Activated CD8-positive, alpha-beta T cell treated with anti-CD3 and anti-CD28 coated beads, Interleukin-2, amount 10 ng/mL, durations not matched to agents 7 days and 5 days (primary cell): ENCODE results near the gene KIF22. TPM values are rescaled to one million over a fixed set of nuclear protein-coding genes. Genes with fewer than 3 reads are reported as not detected.
A peak's percentile ranks its signal among the peaks of the same experiment; 100 is the strongest.
"Not testable (repeated sequence)": the region's sequence is repeated elsewhere in the genome, so short reads cannot be mapped to it uniquely, and the experiment has no call there.

ENCODE experiments used
- ATAC-seq: fragments of 150-1000 bp; cut with Tn5 transposase; one replicate; pipeline ENCODE4 v1.10.0; 2021; ENCODE audit warnings: moderate library complexity
- CTCF ChIA-PET: fragments of 350-600 bp; sonication (Branson Sonifier 250); formaldehyde crosslinking; loops from one replicate; lab custom pipeline; 2021; ENCODE audit warnings: antibody characterized with exemption; lab: Charles Lee
- POLR2A ChIA-PET: fragments of 350-600 bp; sonication (Branson Sonifier 250); formaldehyde crosslinking; loops from one replicate; lab custom pipeline; 2021; ENCODE audit warnings: antibody characterized with exemption; lab: Charles Lee
- DNase-seq: peaks from one replicate; pipeline ENCODE4 v3.0.0-alpha.2; 2020
- H3K27ac Mint-ChIP-seq: one replicate; pipeline ENCODE4 v1.8.0; 2021; ENCODE audit warnings: mild to moderate bottlenecking, mixed read lengths
- H3K27me3 Mint-ChIP-seq: one replicate; pipeline ENCODE4 v1.8.0; 2021; ENCODE audit warnings: low read depth, mixed read lengths
- H3K36me3 Mint-ChIP-seq: one replicate; pipeline ENCODE4 v1.8.0; 2021; ENCODE audit warnings: low read depth, mixed read lengths
- H3K4me1 Mint-ChIP-seq: one replicate; pipeline ENCODE4 v1.8.0; 2021; ENCODE audit warnings: low read depth, mixed read lengths
- H3K4me3 Mint-ChIP-seq: one replicate; pipeline ENCODE4 v1.8.0; 2021; ENCODE audit warnings: mild to moderate bottlenecking, mixed read lengths
- H3K9me3 Mint-ChIP-seq: one replicate; pipeline ENCODE4 v1.8.0; 2022; ENCODE audit warnings: mixed read lengths; ENCODE audit not compliant: insufficient read depth
- total RNA-seq, 2 experiments: library from RNA; stranded (reverse); gene quantifications; one replicate each; pipeline ENCODE4 v1.2.3, GENCODE V29; 2021

KIF22 gene
- 100 to 1,000 TPM; 229 to 233 TPM for total RNA-seq

- Mint-ChIP-seq H3K27ac (peak within 1 kb of the TSS; percentile 96), H3K27me3 (no peaks in the 10 kb centered on the region), H3K36me3 (peaks cover 43% of the 10 kb centered on the region), H3K9me3 (no peaks in the 10 kb centered on the region), H3K4me3 (peak within 1 kb of the TSS; percentile 100), H3K4me1 (peaks cover 44% of the 10 kb centered on the region)
- CTCF ChIA-PET = interaction anchor here (0.6 to 5.3 kb wide), 25 partner anchors 13 to 252 kb away, joined by 3 to 64 read pairs (median 6); partner anchors contain the start of genes C16orf54, INO80E, MAZ and MVP
- peak; percentile 97 for ATAC-seq
- POLR2A ChIA-PET = interaction anchor here (0.7 to 6.9 kb wide), 23 partner anchors 9 to 227 kb away, joined by 3 to 89 read pairs (median 6); partner anchors contain the start of genes C16orf54, HIRIP3, INO80E and MAZ
- peak; percentile 100 for DNase-seq
Observed at GRCh38 chr16:29790183-29790948, at the start of gene KIF22. TSS of gene KIF22 (plus strand) at chr16:29790751. CDS start at chr16:29790760, 9 bp downstream.

GRCh38 chr16:29742683-29743275 is 47.8 kb upstream of the KIF22 start:
- DNase-seq (no peak), ATAC-seq (no peak)
- Mint-ChIP-seq H3K9me3 (no peaks in the 10 kb centered on the region), H3K4me3 (peak overlapping the region; percentile 75), H3K4me1 (peaks cover 80% of the 10 kb centered on the region), H3K27me3 (no peaks in the 10 kb centered on the region), H3K36me3 (peaks cover 65% of the 10 kb centered on the region), H3K27ac (peak overlapping the region; percentile 7)
- CTCF ChIA-PET = interaction anchor here (1.9 to 2.1 kb wide), 2 partner anchors 47 to 74 kb away, joined by 8 to 14 read pairs; partner anchors contain the start of genes KIF22 and PAGR1
- POLR2A ChIA-PET = interaction anchor here (0.6 to 1.6 kb wide), 3 partner anchors 11 to 43 kb away, joined by 3 to 5 read pairs (median 4); no protein-coding TSS in a partner anchor

GRCh38 chr16:29743475-29743826 is 47.1 kb upstream of the KIF22 start:
- H3K36me3 Mint-ChIP-seq = peaks cover 66% of the 10 kb centered on the region
- H3K4me3 Mint-ChIP-seq = peak overlapping the region; percentile 75
- peak overlapping the region; percentile 76 for H3K27ac Mint-ChIP-seq
- H3K4me1 Mint-ChIP-seq = peaks cover 76% of the 10 kb centered on the region
- POLR2A ChIA-PET = interaction anchor here (0.6 to 1.9 kb wide), 7 partner anchors 11 to 441 kb away, joined by 3 to 7 read pairs (median 4); partner anchors contain the start of gene KIF22
- no peaks in the 10 kb centered on the region for H3K9me3 Mint-ChIP-seq
- H3K27me3 Mint-ChIP-seq = no peaks in the 10 kb centered on the region
- CTCF ChIA-PET = interaction anchor here (1.0 to 2.1 kb wide), 4 partner anchors 29 to 73 kb away, joined by 4 to 14 read pairs (median 8); partner anchors contain the start of genes KIF22 and PAGR1
- DNase-seq = no peak
- no peak for ATAC-seq

- Mint-ChIP-seq H3K4me3 (peak overlapping the region; percentile 99), H3K9me3 (no peaks in the 10 kb centered on the region), H3K36me3 (peaks cover 67% of the 10 kb centered on the region), H3K27ac (peak overlapping the region; percentile 76), H3K27me3 (no peaks in the 10 kb centered on the region), H3K4me1 (peaks cover 75% of the 10 kb centered on the region)
- CTCF ChIA-PET = interaction anchor here (0.6 to 2.1 kb wide), 8 partner anchors 11 to 288 kb away, joined by 3 to 14 read pairs (median 4); partner anchors contain the start of genes KIF22, MAZ and PAGR1
- ATAC-seq (peak; percentile 11), DNase-seq (peak; percentile 49)
- POLR2A ChIA-PET = interaction anchor here (0.6 to 3.0 kb wide), 8 partner anchors 10 to 440 kb away, joined by 3 to 27 read pairs (median 4); partner anchors contain the start of gene KIF22
Observed at GRCh38 chr16:29743827-29744531, 46.6 kb upstream of the KIF22 start.

GRCh38 chr16:29744541-29745101 is 45.9 kb upstream of the KIF22 start:
- Mint-ChIP-seq H3K27me3 (no peaks in the 10 kb centered on the region), H3K36me3 (peaks cover 70% of the 10 kb centered on the region), H3K4me1 (peaks cover 72% of the 10 kb centered on the region), H3K9me3 (no peaks in the 10 kb centered on the region), H3K4me3 (peak overlapping the region; percentile 99), H3K27ac (peak overlapping the region; percentile 96)
- ChIA-PET CTCF (interaction anchor here (0.6 to 2.1 kb wide), 10 partner anchors 11 to 287 kb away, joined by 3 to 14 read pairs (median 4); partner anchors contain the start of genes KIF22, MAZ and PAGR1), POLR2A (interaction anchor here (1.3 to 3.0 kb wide), 4 partner anchors 13 to 60 kb away, joined by 5 to 27 read pairs (median 6); partner anchors contain the start of gene KIF22)
- ATAC-seq (peak; percentile 4), DNase-seq (peak; percentile 38)

- peak; percentile 50 for ATAC-seq
- POLR2A ChIA-PET = interaction anchor here (0.7 to 3.0 kb wide), 5 partner anchors 14 to 59 kb away, joined by 3 to 27 read pairs (median 5); partner anchors contain the start of gene KIF22
- H3K27me3 Mint-ChIP-seq = no peaks in the 10 kb centered on the region
Observed at GRCh38 chr16:29745121-29745852, 45.3 kb upstream of the KIF22 start.

GRCh38 chr16:29745853-29746345 is 44.7 kb upstream of the KIF22 start, which contains the start of gene C16orf54:
TSS of gene C16orf54 (minus strand) at chr16:29745990. CDS start at chr16:29744951, 1,039 bp downstream.
- H3K27ac Mint-ChIP-seq = peak within 1 kb of the TSS; percentile 96
- H3K27me3 Mint-ChIP-seq = no peaks in the 10 kb centered on the region
- H3K36me3 Mint-ChIP-seq = peaks cover 61% of the 10 kb centered on the region
- H3K4me3 Mint-ChIP-seq = peak within 1 kb of the TSS; percentile 99
- H3K4me1 Mint-ChIP-seq = peaks cover 60% of the 10 kb centered on the region
- POLR2A ChIA-PET = interaction anchor here (0.6 to 3.0 kb wide), 7 partner anchors 9 to 66 kb away, joined by 3 to 27 read pairs (median 3); partner anchors contain the start of gene KIF22
- no peaks in the 10 kb centered on the region for H3K9me3 Mint-ChIP-seq
- DNase-seq (peak; percentile 97), ATAC-seq (peak; percentile 84)
- CTCF ChIA-PET = interaction anchor here (0.7 to 2.1 kb wide), 7 partner anchors 9 to 70 kb away, joined by 3 to 9 read pairs (median 4); partner anchors contain the start of genes KIF22 and PAGR1

More at GRCh38 chr16:29745121-29745852, 45.3 kb upstream of the KIF22 start:
- peaks cover 66% of the 10 kb centered on the region for H3K4me1 Mint-ChIP-seq
- H3K27ac Mint-ChIP-seq = peak overlapping the region; percentile 96
- H3K36me3 Mint-ChIP-seq = peaks cover 66% of the 10 kb centered on the region
- peak; percentile 71 for DNase-seq
- peak overlapping the region; percentile 99 for H3K4me3 Mint-ChIP-seq
- no peaks in the 10 kb centered on the region for H3K9me3 Mint-ChIP-seq
- CTCF ChIA-PET = interaction anchor here (0.9 to 2.1 kb wide), 7 partner anchors 9 to 71 kb away, joined by 3 to 9 read pairs (median 4); partner anchors contain the start of genes KIF22, MAZ and PAGR1

- H3K27ac Mint-ChIP-seq = peak overlapping the region; percentile 96
- H3K27me3 Mint-ChIP-seq, ATAC-seq, H3K9me3 Mint-ChIP-seq, DNase-seq: not testable (repeated sequence)
- ChIA-PET POLR2A (interaction anchor here (0.6 to 3.0 kb wide), 5 partner anchors 8 to 67 kb away, joined by 3 to 27 read pairs (median 3); partner anchors contain the start of gene KIF22), CTCF (interaction anchor here (0.7 to 2.1 kb wide), 6 partner anchors 8 to 46 kb away, joined by 3 to 9 read pairs (median 4); partner anchors contain the start of gene KIF22)
- H3K36me3 Mint-ChIP-seq = peaks cover 55% of the 10 kb centered on the region
- H3K4me1 Mint-ChIP-seq = peaks cover 54% of the 10 kb centered on the region
- H3K4me3 Mint-ChIP-seq = peak overlapping the region; percentile 99
Observed at GRCh38 chr16:29746518-29746917, 44.0 kb upstream of the KIF22 start.

- no peaks in the 10 kb centered on the region for H3K9me3 Mint-ChIP-seq
- POLR2A ChIA-PET = interaction anchor here (0.9 kb wide), 1 partner anchor 42 kb away, joined by 3 read pairs; no protein-coding TSS in a partner anchor
- H3K4me3 Mint-ChIP-seq = no peak overlapping the region
- ATAC-seq = no peak
- no peak for DNase-seq
- H3K27me3 Mint-ChIP-seq = no peaks in the 10 kb centered on the region
- H3K36me3 Mint-ChIP-seq = peaks cover 40% of the 10 kb centered on the region
- peaks cover 41% of the 10 kb centered on the region for H3K4me1 Mint-ChIP-seq
- H3K27ac Mint-ChIP-seq = no peak overlapping the region
- CTCF ChIA-PET = interaction anchor here (1.5 to 3.9 kb wide), 2 partner anchors 9 to 37 kb away, joined by 10 to 16 read pairs; no protein-coding TSS in a partner anchor
Observed at GRCh38 chr16:29747947-29748759, 42.4 kb upstream of the KIF22 start.
